Measurements from ENCODE around the gene ESR2.
"Not testable (repeated sequence)": the region's sequence is repeated elsewhere in the genome, so short reads cannot be mapped to it uniquely, and the experiment has no call there.

Gene ESR2

DNA sequence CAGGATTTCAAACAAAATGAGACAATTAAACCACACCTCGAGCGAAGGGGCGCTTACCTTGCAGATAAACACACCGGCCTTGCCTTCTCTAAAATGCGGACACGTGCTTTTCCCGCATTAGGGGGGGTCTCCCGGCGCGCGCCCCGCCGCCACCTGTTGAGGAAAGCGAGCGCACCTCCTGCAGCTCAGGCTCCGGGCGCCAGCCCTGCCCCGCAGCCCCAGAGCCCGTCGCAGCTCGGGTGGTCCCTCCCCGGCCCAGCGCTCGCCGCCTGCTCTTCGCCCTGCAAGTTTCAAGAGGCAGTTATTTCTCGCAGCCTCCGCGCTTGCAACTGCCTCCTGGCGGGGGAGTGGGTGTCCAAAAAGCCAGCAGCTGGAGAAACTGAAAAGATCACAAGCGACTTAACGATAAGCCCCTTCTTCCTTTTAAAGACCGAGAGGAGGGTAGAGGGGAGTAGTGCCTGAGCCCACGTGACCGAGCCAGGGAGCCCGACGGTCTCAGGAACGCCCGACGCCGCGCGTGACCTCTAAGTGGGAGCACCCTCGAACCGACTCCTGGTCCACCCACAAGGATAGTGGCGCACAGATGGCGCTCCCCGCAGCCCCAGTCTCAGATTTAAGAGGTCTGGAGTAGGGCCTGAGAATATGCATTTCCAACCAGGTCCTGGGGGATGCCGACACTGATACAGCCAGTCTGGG lies at the start of gene ESR2:
TSS of gene ESR2 (minus strand) at position 396 of the 696 bp plus-strand sequence. CDS start 11,386 bp downstream, outside the sequence.
- DNase-seq (ENCODE audit: low read depth in 1 of 2, low spot score in 1 of 2), result peak in 1 of 2 donors; percentile 17

DNA sequence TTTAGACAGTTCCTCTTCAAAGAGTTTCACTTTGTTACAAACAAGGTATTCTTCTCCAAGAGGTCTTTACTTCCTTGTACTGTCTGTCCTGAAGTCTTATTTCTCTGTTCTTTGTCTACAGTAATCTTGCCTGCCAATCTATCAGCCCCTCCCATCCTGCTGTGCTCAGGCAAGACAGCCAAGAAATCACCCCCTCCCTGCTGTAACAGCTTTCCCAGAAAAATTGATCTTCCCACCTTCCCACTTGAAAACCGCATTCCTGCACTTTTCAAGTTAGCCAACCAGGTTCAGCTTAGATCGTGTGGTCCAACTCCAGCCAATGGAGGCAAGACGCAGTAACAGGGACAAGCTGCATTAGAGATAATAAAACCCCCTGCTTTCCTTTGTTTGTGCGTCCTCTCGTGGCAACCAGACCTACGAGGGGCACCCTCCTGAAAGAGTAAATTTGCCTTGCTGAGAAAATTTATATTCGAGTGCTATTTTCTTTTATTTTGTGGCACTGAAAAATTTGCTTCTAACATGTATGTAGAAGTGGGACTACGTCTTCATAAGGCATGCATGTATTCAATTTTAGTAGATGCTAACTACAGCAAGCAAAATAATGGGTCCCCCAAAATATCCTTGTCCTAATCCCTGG lies 46.5 kb upstream of the ESR2 start:
- DNase-seq (ENCODE audit: low read depth in 1 of 2, low spot score in 1 of 2), result no peak

DNA sequence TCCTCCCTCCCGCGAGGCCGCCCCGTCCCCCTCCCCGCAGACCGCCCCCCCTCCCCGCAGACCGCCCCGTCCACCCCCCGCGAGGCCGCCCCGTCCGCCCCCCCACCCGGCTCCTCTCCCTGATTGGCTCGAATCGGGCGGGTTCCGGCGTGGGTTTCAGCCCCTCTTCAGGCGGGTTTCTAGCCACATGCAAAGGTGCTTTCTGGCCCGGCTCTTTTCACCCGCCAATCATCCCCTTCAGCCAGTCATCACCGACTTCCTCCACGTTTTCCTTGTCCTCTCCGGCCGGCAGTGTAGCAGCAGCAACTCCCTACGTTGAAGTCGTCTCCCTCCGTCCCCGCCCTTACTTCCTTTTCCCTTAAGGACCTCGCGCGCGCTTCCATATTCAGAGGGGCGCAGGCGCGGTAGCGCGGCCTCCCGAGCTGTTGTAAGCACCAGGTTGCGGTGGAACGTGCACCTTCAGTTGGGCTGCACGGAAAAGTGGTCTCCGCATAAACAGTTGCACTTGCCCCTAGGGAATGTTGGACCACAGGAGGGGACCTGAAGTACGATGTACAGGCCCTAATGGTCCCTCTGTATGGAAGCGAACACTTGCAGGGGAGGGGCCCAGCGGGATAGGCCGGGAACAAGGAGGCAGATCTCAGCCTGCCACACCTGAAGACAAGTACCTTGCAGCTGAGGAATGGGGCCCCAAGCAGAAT lies 44.6 kb upstream of the ESR2 start:
- DNase-seq (ENCODE audit: low read depth in 1 of 2, low spot score in 1 of 2), result peak; percentile 57 to 82

DNA sequence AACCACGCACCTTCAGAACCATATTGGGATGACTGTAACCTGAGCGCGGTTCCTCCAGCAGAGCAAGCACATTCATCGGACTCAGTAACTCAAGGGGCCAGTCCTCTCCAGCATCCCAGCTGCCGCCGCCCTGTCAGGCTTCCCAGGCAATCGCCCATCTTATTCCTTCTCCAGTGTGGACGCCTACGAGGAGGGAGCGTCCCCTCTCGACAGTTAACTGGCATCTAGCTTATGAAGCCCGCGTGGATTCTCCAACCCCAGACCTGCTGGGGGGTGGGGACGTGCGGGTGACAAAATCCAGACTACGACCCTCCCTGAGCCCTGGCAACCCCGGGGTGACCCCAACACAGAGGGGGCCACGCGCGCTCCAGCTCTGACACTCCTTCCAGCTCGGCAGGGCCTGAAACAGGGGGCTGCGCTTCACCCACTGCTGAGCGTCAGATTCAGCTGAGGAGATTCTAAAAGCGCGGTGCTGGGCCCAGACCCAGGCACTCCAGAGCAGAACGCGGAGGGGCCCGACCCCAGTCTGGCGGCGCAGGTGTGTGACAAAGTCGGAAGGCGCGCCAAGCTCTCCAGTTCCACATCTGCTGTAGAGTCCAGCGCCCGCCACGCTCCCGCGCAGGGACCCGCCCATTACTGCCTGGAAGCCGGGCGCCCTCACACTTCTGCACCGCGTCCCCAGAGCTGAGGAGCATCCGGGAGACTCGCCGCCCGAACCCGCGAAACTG lies 43.9 kb upstream of the ESR2 start:
- peak in 1 of 2 donors; percentile 0 for DNase-seq (ENCODE audit: low read depth in 1 of 2, low spot score in 1 of 2)

DNA sequence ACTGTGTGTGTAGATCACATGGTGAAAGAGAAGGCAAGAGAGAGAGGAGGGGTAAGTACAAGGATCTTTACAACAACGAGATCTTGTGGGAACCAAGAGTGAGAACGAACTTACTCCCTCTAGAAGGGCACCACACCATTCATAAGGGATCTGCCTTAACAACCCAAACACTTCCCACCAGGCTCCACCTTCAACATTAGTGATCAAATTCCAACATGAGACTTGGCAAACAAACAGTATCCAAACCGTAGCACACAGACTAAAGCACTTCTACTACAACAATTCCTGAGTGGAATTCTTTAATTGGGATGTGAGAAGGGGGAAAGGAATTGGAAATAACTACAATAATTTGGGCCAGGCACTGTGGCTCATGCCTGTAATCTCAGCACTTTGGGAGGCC lies 35.0 kb upstream of the ESR2 start:
- no peak for DNase-seq (ENCODE audit: low read depth in 1 of 2, low spot score in 1 of 2)

DNA sequence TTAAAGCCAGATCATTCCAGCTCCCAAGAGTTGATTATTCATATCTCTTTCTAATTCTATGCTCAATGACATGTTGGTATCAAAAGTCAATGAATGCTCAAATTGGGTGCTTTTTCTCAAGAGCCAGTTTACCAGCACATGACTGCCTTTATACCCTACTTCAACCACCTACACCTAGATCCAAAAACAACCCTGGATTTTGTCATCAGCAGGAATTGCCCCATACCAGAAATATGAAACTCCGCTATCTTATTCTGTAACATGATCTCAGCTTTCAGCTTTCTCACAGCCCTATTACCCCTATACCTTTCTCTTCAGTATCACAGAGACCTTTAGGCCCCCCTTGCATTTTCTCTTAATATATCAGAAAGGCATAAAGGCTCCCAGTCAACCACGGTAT lies 32.3 kb upstream of the ESR2 start:
- no peak for DNase-seq (ENCODE audit: low read depth in 1 of 2, low spot score in 1 of 2)

DNA sequence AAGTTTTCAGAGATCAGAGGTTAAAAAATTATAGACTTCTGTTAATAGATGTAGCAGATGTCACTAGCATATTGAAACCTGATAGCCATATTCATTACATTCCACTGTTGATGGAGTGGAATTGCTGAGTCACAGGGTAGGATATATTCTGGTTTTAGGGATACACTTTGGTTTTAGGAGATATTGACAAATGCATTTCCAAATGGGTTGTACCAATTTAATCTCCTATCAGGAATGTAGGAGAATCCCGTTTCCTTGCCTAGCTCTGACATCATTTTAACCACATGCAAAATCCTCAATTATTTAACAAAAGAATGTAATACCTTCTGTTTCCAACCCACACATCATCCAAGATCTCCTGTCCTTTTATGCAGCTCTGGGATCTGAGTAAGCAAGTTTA lies 30.7 kb upstream of the ESR2 start:
- DNase-seq (ENCODE audit: low read depth in 1 of 2, low spot score in 1 of 2), result no peak

DNA sequence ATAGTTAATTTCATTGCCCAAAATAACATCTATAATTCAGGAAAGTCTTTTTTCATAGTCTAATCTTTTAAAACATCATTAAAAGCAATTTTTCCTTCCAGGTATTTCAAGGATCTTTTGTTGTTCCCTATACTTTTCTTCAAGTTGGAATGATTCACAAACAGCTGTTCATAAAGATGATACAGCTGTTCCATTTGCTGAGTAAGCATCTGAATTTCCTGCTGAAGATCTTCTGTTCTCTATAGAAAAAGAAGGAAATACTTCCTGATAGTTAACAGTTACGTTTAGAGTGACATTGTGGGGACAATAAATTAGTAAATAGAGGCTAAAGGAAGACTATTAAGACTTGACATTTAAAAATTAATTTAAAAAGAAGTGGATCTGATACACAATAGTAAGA lies 30.3 kb upstream of the ESR2 start:
- no peak for DNase-seq (ENCODE audit: low read depth in 1 of 2, low spot score in 1 of 2)

DNA sequence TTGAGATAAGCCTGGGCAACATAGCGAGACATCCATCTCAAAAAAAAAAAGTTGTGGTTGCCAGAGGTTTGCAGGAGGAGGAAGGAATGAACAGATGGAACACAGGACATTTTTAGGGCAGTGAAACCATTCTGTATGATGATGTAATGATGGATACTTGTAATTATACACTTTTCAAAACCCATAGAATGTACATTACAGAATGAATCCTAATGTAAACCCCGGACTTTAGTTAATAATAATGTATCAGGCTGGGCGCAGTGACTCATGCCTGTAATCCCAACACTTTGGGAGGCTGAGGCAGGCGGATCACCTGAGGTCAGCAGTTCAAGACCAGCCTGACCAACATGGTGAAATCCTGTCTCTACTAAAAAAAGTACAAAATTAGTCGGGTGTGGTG lies 26.2 kb upstream of the ESR2 start:
- not testable (repeated sequence) for DNase-seq (ENCODE audit: low read depth in 1 of 2, low spot score in 1 of 2)

DNA sequence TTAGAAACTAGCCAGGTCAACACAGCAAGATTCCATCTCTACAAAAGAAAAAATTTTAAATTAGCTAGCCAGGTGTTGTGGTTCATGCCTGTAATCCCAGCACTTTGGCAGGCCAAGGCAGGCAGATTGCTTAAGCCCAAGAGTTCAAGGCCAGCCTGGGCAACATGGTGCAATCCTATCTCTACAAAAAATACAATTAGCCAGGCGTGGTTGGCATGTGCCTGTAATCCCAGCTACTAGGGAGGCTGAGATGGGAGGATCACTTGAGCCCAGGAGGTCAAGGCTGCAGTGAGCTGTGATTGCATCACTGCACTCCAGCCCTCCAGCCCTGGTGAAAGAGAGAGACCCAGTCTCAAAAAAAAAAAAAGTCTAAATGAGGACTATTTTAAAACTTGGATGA lies 24.5 kb upstream of the ESR2 start:
- DNase-seq (ENCODE audit: low read depth in 1 of 2, low spot score in 1 of 2), result not testable (repeated sequence)

DNA sequence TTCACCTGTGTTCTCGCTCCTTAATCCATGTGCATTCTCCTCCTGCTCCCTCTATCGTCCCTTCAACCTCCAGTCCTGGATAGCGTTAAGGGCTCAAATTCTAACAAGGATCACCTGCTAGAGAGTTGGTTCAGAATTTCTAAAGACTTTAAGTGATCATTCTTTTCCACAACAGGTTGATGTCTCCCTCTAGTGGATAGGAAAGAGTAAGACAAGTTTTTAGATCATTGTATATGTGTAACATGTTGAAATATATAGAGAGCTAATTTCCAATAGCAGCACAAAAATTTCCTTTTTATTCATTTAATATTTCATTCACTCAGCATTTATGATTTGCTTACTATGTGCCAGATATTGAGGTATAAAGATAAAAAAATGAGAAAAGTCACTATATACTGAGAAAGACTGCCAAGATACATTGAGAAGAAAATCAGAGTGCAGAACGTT lies 9.3 kb upstream of the ESR2 start:
- DNase-seq (ENCODE audit: low read depth in 1 of 2, low spot score in 1 of 2), result no peak

DNA sequence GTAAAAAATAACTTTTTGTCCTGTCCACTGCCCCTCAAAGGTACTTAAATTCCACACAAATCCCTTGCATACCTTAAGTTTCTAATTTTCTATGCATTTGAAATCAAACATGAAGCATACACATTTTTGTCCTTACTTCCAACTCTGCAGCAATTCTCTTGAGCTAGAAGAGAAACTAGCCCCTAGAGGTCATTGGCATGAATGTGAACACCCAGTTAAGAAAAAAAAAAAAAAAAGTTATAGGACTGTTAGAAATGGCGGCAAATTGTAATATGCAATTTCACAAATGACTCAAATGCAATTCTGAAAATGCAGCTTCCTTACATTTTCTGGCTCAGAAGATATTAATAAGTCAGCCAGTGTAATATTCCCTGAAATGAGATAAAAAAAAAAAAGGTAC lies 4.6 kb upstream of the ESR2 start:
- no peak for DNase-seq (ENCODE audit: low read depth in 1 of 2, low spot score in 1 of 2)

DNA sequence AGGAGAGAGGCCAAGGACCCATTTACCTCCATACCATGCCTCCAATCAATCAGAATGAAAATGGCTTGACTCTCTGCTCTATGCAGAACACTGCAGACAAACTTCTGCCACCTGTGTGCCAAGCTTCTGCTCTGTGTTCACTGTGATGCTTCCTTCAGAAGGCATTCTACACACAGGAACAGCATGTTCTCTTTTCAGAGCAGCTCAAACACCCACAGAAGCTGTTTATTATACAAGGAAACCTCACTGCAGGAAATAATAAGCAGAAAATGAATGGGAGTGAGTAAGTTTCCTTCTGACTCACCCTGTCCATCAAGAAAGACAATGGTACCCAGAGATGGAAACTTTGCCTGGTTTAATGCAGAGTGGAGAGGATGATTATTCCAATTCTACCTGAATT lies 2.4 kb upstream of the ESR2 start:
- no peak for DNase-seq (ENCODE audit: low read depth in 1 of 2, low spot score in 1 of 2)

DNA sequence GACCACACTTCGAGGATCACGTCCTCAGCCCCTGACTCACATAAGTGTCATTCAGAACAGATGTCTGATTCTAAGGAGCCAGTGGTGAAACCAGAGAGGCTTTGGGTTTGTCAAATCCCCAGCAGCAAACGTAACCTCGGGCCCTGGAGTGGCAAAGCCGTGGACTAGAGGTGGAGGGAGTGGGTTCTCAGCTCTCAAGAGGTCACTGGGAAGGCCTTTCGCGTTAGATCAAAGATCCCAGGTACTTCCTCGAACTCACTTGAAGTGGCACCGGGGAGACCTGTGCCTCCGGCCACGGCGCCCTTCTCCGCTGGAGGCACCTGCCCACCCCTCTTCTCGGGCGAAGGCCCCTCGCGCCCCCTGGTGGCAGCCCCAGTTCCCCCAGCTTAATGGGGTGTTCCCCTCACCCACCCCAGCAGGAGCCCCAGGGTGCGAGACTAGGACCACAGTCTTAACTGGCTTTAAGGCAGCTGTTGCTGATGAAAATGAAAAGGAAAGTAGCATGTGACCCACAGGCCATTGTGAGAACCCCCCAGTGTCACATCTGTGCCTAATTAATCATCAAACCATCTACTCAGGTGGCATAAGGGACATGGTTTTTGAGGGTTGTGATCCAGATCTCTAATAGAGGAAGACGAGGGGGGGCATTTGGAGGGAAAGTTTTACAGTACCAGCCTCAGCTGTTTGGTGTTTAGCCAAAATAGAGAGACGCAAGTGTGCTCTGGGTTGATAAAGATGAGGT lies 672 bp upstream of the ESR2 start:
- peak; percentile 66 to 83 for DNase-seq (ENCODE audit: low read depth in 1 of 2, low spot score in 1 of 2)

DNA sequence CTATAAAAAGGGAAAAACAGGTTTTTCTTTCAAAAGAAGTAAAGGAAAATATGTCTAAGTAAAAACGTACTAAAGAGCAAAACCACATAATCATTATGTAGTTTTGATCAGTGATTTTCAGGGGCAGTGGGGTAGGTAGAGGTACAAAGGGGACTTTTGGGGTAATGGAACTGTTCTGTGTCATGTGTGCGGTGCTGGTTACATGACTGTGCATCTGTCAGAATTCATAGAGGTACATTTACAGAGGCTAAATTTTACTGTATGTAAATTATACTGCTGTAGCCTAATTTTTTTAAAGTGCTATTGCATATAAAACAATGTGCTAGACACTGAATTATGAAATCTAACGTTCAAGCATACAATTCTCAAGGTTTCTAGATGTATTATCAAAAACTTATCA lies 2.0 kb downstream of the ESR2 start:
- DNase-seq (ENCODE audit: low read depth in 1 of 2, low spot score in 1 of 2), result no peak

DNA sequence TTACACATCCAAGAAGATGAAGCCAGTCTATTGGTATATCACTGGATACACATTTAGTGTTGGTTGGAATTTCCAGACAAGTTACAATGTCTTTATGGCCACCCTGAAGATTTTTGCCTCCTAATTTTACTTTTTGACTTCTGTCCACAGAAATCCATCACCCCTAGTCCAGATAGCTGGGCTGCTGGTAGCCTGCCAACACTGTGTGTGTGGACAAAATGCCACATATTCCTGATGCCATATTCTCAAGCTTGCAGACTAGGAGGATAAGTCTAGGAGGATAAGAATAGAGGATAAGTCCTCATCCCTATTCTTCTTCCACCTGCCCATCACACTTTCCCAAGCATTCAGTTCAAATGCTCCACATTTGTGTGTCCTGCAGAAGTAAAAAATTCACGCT lies 4.6 kb downstream of the ESR2 start:
- no peak for DNase-seq (ENCODE audit: low read depth in 1 of 2, low spot score in 1 of 2)

DNA sequence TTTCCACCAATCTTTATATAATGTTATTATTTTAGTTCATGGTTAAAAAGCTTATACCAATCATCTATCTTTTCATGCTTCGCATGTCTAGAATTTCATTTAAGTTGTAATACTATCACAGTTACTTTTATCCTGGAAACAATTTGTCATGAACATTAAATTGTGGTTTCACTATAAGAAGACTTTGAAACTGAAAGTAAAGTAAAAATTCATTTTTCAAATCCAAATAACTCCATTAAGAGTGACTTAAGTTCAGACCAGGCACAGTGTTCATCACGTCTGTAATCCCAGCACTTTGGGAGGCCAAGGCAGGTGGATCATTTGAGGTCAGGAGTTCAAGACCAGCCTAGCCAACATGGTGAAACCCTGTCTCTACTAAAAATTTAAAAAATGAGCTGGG lies 12.4 kb downstream of the ESR2 start:
- no peak for DNase-seq (ENCODE audit: low read depth in 1 of 2, low spot score in 1 of 2)

DNA sequence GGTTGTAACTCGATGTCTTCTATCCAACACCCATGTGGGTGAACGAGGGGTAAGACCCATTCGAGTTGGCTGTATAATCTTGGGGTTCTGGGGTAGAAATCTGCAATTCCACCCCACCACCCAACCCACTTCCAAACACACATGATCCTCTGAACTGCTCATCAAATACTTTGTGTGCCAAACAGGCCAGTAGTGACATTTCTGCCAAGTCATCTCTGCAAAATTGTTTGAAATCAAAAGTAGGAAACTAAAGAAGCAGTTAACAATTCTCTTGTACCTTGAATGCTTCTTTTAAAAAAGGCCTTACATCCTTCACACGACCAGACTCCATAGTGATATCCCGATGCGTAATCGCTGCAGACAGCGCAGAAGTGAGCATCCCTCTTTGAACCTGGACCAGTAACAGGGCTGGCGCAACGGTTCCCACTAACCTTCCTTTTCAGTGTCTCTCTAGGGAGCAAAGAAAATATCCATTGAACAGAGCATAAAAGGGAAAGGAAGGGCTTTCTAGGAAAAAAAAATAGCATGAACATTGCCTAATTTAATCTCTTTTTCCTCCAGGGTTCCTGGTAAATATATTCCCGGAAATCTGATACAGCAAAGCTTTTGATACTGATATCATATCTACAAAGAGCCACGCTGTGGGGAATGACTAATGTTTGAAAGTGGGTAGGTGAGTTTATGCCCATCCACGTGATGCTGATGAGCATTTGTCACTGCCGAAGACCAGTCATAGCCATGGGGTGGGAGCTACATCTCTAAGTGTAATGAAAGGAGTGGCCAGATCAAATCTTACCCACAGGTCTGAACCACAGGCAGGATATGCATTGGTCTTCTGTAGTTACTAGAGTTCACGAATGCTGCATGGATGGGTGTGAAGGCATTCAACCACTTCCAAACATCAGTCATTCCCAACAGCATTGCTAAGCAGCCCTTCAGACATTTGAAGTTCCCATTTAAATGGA lies 14.2 kb downstream of the ESR2 start:
- no peak for DNase-seq (ENCODE audit: low read depth in 1 of 2, low spot score in 1 of 2)

DNA sequence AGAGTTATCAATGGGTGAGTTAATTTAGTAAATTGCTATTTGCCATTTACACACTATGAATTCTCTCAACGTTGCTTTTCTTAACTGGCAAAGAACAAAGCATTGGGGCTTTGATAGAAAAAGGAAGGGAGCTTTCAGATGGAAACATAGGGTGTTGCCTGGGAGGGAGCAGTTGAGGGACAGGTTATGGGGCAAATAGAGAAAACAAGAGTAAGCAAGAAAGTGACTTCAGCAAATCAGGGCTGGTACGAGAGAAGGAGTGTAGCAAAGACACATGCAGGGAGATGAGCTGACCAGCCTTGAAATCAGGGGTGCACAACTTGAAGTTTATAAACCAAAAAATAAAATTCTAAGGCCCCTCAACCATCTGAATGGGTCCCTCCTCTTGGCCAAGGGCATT lies 15.7 kb downstream of the ESR2 start:
- DNase-seq (ENCODE audit: low read depth in 1 of 2, low spot score in 1 of 2), result no peak

DNA sequence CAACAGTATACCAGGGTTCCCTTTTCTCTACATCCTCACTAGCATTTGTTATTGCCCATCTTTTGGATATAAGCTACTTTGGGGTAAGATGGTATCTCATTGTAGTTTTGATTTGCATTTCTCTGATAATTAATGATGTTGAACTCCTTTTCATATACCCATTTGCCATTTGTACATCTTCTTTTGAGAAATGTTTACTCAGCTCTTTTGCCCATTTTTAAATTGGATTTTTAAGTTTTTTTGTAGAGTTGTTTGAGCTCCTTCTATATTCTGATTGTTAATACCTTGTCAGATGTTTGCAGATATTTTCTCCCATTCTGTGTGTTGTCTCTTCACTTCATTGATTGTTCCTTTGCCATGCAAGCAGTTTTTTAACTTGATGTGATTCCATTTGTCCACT lies 22.2 kb downstream of the ESR2 start:
- DNase-seq (ENCODE audit: low read depth in 1 of 2, low spot score in 1 of 2), result no peak
